ENCODE results near the gene THADA. TPM values are rescaled to one million over a fixed set of nuclear protein-coding genes. Genes with fewer than 3 reads are reported as not detected.

Gene THADA
- total and polyA plus RNA-seq, 7 experiments from 2014 or later = 11.7 to 43.0 (median 39.6) TPM

- ChIA-PET POLR2A (no interaction called here), CTCF (no interaction called here)
- DNase-seq = no peak
- H3K36me3 ChIP-seq (ENCODE audit: control insufficient read depth in 2 of 3, insufficient read depth in 3 of 3, low read length in 3 of 3) = no peaks in the 10 kb centered on the region
- ATAC-seq = no peak
- H3K27ac ChIP-seq (ENCODE audit: low read depth, low read length) = no peak overlapping the region
- no peaks in the 10 kb centered on the region for H3K27me3 Mint-ChIP-seq
- intact Hi-C loops (cut with micrococcal nuclease) = no loop called here
- H3K4me1 ChIP-seq (ENCODE audit: control insufficient read depth in 2 of 2, insufficient read depth in 2 of 2, low read length in 2 of 2) = no peaks in the 10 kb centered on the region
- H3K4me3 Mint-ChIP-seq = no peak overlapping the region
- H3K27ac Mint-ChIP-seq = peak overlapping the region in 1 of 9 donors; percentile 13
- peaks cover 9 to 36% (median 26%) of the 10 kb centered on the region in 5 donors for H3K36me3 Mint-ChIP-seq
- peaks cover 0 to 5% (median 0%) of the 10 kb centered on the region in 11 donors for H3K9me3 Mint-ChIP-seq
- no peaks in the 10 kb centered on the region for H3K9me3 ChIP-seq (ENCODE audit: control insufficient read depth in 2 of 3, low read length in 3 of 3)
- H3K4me1 Mint-ChIP-seq = peaks cover 0 to 10% (median 4%) of the 10 kb centered on the region in 7 donors
- H3K4me3 ChIP-seq (ENCODE audit: low read length) = no peak overlapping the region
- no peaks in the 10 kb centered on the region for H3K27me3 ChIP-seq (ENCODE audit: control insufficient read depth in 2 of 2, insufficient read depth in 2 of 2, low read length in 2 of 2)
Measured at GRCh38 chr2:43375746-43376522, 219.9 kb downstream of the THADA start.

- Mint-ChIP-seq H3K27me3 (no peaks in the 10 kb centered on the region), H3K4me3 (no peak overlapping the region), H3K27ac (no peak overlapping the region), H3K9me3 (no peaks in the 10 kb centered on the region), H3K36me3 (peaks cover 3 to 30% (median 12%) of the 10 kb centered on the region in 5 donors), H3K4me1 (peaks cover 0 to 10% (median 5%) of the 10 kb centered on the region in 7 donors)
- intact Hi-C loops (cut with micrococcal nuclease) = no loop called here
- no peak for DNase-seq
- ChIA-PET CTCF (no interaction called here), POLR2A (no interaction called here)
- Histone ChIP-seq H3K27me3 (ENCODE audit: control insufficient read depth in 2 of 2, insufficient read depth in 2 of 2, low read length in 2 of 2) (no peaks in the 10 kb centered on the region), H3K36me3 (ENCODE audit: control insufficient read depth in 2 of 3, insufficient read depth in 3 of 3, low read length in 3 of 3) (no peaks in the 10 kb centered on the region), H3K4me1 (ENCODE audit: control insufficient read depth in 2 of 2, insufficient read depth in 2 of 2, low read length in 2 of 2) (no peaks in the 10 kb centered on the region), H3K9me3 (ENCODE audit: control insufficient read depth in 2 of 3, low read length in 3 of 3) (no peaks in the 10 kb centered on the region), H3K27ac (ENCODE audit: low read depth, low read length) (no peak overlapping the region), H3K4me3 (ENCODE audit: low read length) (no peak overlapping the region)
- ATAC-seq = no peak
Measured at GRCh38 chr2:43372416-43373081, 223.3 kb downstream of the THADA start.

GRCh38 chr2:43370705-43371104, 225.1 kb downstream of the THADA start:
- no peaks in the 10 kb centered on the region for H3K9me3 Mint-ChIP-seq
- no peaks in the 10 kb centered on the region for H3K27me3 Mint-ChIP-seq
- intact Hi-C loops (cut with micrococcal nuclease) = no loop called here
- no peak overlapping the region for H3K4me3 Mint-ChIP-seq
- H3K36me3 Mint-ChIP-seq = peaks cover 0 to 33% (median 14%) of the 10 kb centered on the region in 5 donors
- Histone ChIP-seq H3K4me1 (ENCODE audit: control insufficient read depth in 2 of 2, insufficient read depth in 2 of 2, low read length in 2 of 2) (no peaks in the 10 kb centered on the region), H3K9me3 (ENCODE audit: control insufficient read depth in 2 of 3, low read length in 3 of 3) (no peaks in the 10 kb centered on the region), H3K4me3 (ENCODE audit: low read length) (no peak overlapping the region), H3K36me3 (ENCODE audit: control insufficient read depth in 2 of 3, insufficient read depth in 3 of 3, low read length in 3 of 3) (no peaks in the 10 kb centered on the region), H3K27ac (ENCODE audit: low read depth, low read length) (no peak overlapping the region), H3K27me3 (ENCODE audit: control insufficient read depth in 2 of 2, insufficient read depth in 2 of 2, low read length in 2 of 2) (no peaks in the 10 kb centered on the region)
- ATAC-seq = no peak
- CTCF ChIA-PET = interaction anchor here (0.5 kb wide), 1 partner anchor 105 kb away, joined by 3 read pairs; no protein-coding TSS in a partner anchor
- POLR2A ChIA-PET = no interaction called here
- H3K27ac Mint-ChIP-seq = no peak overlapping the region
- peaks cover 2 to 20% (median 10%) of the 10 kb centered on the region in 7 donors for H3K4me1 Mint-ChIP-seq
- DNase-seq = no peak

GRCh38 chr2:43370146-43370545, 225.7 kb downstream of the THADA start:
- no peaks in the 10 kb centered on the region for H3K9me3 ChIP-seq (ENCODE audit: control insufficient read depth in 2 of 3, low read length in 3 of 3)
- intact Hi-C loops (cut with micrococcal nuclease) = no loop called here
- Mint-ChIP-seq H3K4me1 (peaks cover 2 to 20% (median 10%) of the 10 kb centered on the region in 7 donors), H3K36me3 (peaks cover 0 to 36% (median 17%) of the 10 kb centered on the region in 5 donors), H3K9me3 (no peaks in the 10 kb centered on the region), H3K27ac (no peak overlapping the region), H3K27me3 (no peaks in the 10 kb centered on the region), H3K4me3 (no peak overlapping the region)
- POLR2A ChIA-PET = no interaction called here
- no peak overlapping the region for H3K4me3 ChIP-seq (ENCODE audit: low read length)
- H3K36me3 ChIP-seq (ENCODE audit: control insufficient read depth in 2 of 3, insufficient read depth in 3 of 3, low read length in 3 of 3) = no peaks in the 10 kb centered on the region
- no peak for DNase-seq
- no peaks in the 10 kb centered on the region for H3K4me1 ChIP-seq (ENCODE audit: control insufficient read depth in 2 of 2, insufficient read depth in 2 of 2, low read length in 2 of 2)
- no peaks in the 10 kb centered on the region for H3K27me3 ChIP-seq (ENCODE audit: control insufficient read depth in 2 of 2, insufficient read depth in 2 of 2, low read length in 2 of 2)
- CTCF ChIA-PET = no interaction called here
- no peak for ATAC-seq
- no peak overlapping the region for H3K27ac ChIP-seq (ENCODE audit: low read depth, low read length)

- H3K4me1 Mint-ChIP-seq = peaks cover 2 to 25% (median 10%) of the 10 kb centered on the region in 7 donors
- peak; percentile 56 for ATAC-seq
- peaks cover 6 to 42% (median 24%) of the 10 kb centered on the region in 5 donors for H3K36me3 Mint-ChIP-seq
- no peaks in the 10 kb centered on the region for H3K27me3 Mint-ChIP-seq
- Histone ChIP-seq H3K27ac (ENCODE audit: low read depth, low read length) (no peak overlapping the region), H3K9me3 (ENCODE audit: control insufficient read depth in 2 of 3, low read length in 3 of 3) (no peaks in the 10 kb centered on the region), H3K4me1 (ENCODE audit: control insufficient read depth in 2 of 2, insufficient read depth in 2 of 2, low read length in 2 of 2) (no peaks in the 10 kb centered on the region), H3K36me3 (ENCODE audit: control insufficient read depth in 2 of 3, insufficient read depth in 3 of 3, low read length in 3 of 3) (no peaks in the 10 kb centered on the region), H3K4me3 (ENCODE audit: low read length) (no peak overlapping the region), H3K27me3 (ENCODE audit: control insufficient read depth in 2 of 2, insufficient read depth in 2 of 2, low read length in 2 of 2) (no peaks in the 10 kb centered on the region)
- ChIA-PET POLR2A (no interaction called here), CTCF (no interaction called here)
- no peak overlapping the region for H3K4me3 Mint-ChIP-seq
- DNase-seq = no peak
- H3K9me3 Mint-ChIP-seq = no peaks in the 10 kb centered on the region
- peak overlapping the region in 2 of 9 donors; percentile 33 to 41 for H3K27ac Mint-ChIP-seq
- intact Hi-C loops (cut with micrococcal nuclease) = no loop called here
Measured at GRCh38 chr2:43368483-43369385, 227.1 kb downstream of the THADA start.

- Mint-ChIP-seq H3K27ac (peak overlapping the region in 1 of 9 donors; percentile 12), H3K4me3 (no peak overlapping the region), H3K9me3 (no peaks in the 10 kb centered on the region), H3K4me1 (peaks cover 2 to 25% (median 10%) of the 10 kb centered on the region in 7 donors), H3K36me3 (peaks cover 6 to 49% (median 30%) of the 10 kb centered on the region in 5 donors), H3K27me3 (no peaks in the 10 kb centered on the region)
- H3K36me3 ChIP-seq (ENCODE audit: control insufficient read depth in 2 of 3, insufficient read depth in 3 of 3, low read length in 3 of 3) = no peaks in the 10 kb centered on the region
- CTCF ChIA-PET = no interaction called here
- H3K4me3 ChIP-seq (ENCODE audit: low read length) = no peak overlapping the region
- peak; percentile 36 for ATAC-seq
- H3K9me3 ChIP-seq (ENCODE audit: control insufficient read depth in 2 of 3, low read length in 3 of 3) = no peaks in the 10 kb centered on the region
- no peaks in the 10 kb centered on the region for H3K27me3 ChIP-seq (ENCODE audit: control insufficient read depth in 2 of 2, insufficient read depth in 2 of 2, low read length in 2 of 2)
- no peak for DNase-seq
- no peak overlapping the region for H3K27ac ChIP-seq (ENCODE audit: low read depth, low read length)
- POLR2A ChIA-PET = no interaction called here
- intact Hi-C loops (cut with micrococcal nuclease) = no loop called here
- H3K4me1 ChIP-seq (ENCODE audit: control insufficient read depth in 2 of 2, insufficient read depth in 2 of 2, low read length in 2 of 2) = no peaks in the 10 kb centered on the region
Measured at GRCh38 chr2:43367012-43367782, 228.6 kb downstream of the THADA start.
